HFFc6 (cell line): Measurements from ENCODE around the gene NUDT1. TPM values are rescaled to one million over a fixed set of nuclear protein-coding genes. Genes with fewer than 3 reads are reported as not detected.

Source experiments
- DNase-seq: peaks from one replicate; pipeline ENCODE4 v3.0.0-alpha.2; 2018
- H3K27ac Mint-ChIP-seq: 2 replicates; pipeline ENCODE4 v1.8.0; 2020; ENCODE audit warnings: mild to moderate bottlenecking, mixed read lengths
- H3K27me3 Mint-ChIP-seq: 2 replicates; pipeline ENCODE4 v1.8.0; 2021; ENCODE audit warnings: mild to moderate bottlenecking, moderate library complexity, mixed read lengths; ENCODE audit not compliant: insufficient read depth
- H3K36me3 Mint-ChIP-seq: 2 replicates; pipeline ENCODE4 v1.8.0; 2021; ENCODE audit warnings: low read depth, mixed read lengths
- H3K4me1 Mint-ChIP-seq: 2 replicates; pipeline ENCODE4 v1.8.0; 2020; ENCODE audit warnings: low read depth, mixed read lengths
- H3K4me3 Mint-ChIP-seq: 2 replicates; pipeline ENCODE4 v1.8.0; 2020; ENCODE audit warnings: mild to moderate bottlenecking, moderate library complexity, mixed read lengths
- H3K9me3 Mint-ChIP-seq: 2 replicates; pipeline ENCODE4 v1.8.0; 2020; ENCODE audit warnings: mild to moderate bottlenecking, mixed read lengths
- total RNA-seq, 6 experiments: library from RNA; stranded (reverse); fragmentation: NEBNext Ultra II Directional; extraction: Animal tissue kit (Norgen Biotek cat#: 25700); gene quantifications; 2 replicates in 1 of 6; 3 replicates in 5 of 6; pipeline ENCODE4 v1.2.3, GENCODE V29; 2021
- TF ChIP-seq, protein P1 (sequence below): fragments of 200-600 bp; sonication (generic); IDR thresholded peaks from 2 replicates; pipeline ENCODE4 v1.5.0; 2021; ENCODE audit warnings: antibody characterized with exemption, mild to moderate bottlenecking

Gene NUDT1
- total RNA-seq, 6 experiments from 2014 or later = 35.6 to 57.6 (median 45.9) TPM

DNA sequence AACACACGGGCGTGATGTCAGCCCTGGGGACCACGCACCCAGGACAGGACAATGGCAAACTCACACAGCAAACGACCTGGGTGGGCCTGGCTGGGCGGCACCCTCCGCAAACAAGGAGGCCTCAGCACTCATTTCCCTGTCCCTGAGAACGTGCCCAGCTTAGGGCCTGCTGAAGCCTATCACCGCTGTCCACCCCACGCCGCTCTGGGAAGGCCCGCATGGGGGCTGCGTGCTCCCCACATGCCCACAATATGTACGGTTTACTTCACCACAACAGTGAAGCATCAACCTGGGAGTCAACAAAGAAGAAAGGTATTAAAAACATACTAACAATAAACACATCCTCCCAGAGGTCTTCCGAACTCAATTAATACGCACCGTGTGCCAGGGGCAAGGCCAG lies 21.5 kb upstream of the NUDT1 start:
- TF ChIP-seq, protein P1, sequence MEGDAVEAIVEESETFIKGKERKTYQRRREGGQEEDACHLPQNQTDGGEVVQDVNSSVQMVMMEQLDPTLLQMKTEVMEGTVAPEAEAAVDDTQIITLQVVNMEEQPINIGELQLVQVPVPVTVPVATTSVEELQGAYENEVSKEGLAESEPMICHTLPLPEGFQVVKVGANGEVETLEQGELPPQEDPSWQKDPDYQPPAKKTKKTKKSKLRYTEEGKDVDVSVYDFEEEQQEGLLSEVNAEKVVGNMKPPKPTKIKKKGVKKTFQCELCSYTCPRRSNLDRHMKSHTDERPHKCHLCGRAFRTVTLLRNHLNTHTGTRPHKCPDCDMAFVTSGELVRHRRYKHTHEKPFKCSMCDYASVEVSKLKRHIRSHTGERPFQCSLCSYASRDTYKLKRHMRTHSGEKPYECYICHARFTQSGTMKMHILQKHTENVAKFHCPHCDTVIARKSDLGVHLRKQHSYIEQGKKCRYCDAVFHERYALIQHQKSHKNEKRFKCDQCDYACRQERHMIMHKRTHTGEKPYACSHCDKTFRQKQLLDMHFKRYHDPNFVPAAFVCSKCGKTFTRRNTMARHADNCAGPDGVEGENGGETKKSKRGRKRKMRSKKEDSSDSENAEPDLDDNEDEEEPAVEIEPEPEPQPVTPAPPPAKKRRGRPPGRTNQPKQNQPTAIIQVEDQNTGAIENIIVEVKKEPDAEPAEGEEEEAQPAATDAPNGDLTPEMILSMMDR = no peak
- Mint-ChIP-seq H3K27ac (no peak overlapping the region), H3K27me3 (peaks cover 4% of the 10 kb centered on the region), H3K4me1 (no peaks in the 10 kb centered on the region), H3K9me3 (no peaks in the 10 kb centered on the region), H3K4me3 (no peak overlapping the region), H3K36me3 (peaks cover 13% of the 10 kb centered on the region)
- DNase-seq = no peak

DNA sequence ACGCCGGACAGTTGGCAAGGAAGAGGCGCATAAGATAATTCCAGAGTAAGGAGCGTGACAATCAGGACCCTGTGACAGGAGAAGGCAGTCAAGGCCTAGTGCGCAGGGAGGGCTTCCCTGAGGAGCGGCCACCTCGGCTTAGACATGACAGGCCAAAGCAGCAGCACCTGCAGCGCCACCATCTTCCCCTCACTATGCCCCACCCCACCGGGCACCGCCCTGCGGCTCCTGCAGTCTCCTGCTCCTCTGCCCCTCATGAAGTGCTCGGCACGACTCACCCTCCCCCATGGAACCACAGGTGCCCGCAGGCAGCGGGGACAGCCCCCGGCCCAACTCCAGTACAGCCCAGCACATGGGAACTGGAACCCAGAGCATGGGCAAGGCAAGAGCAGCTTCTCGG lies 21.1 kb upstream of the NUDT1 start:
- no peak for DNase-seq
- no peaks in the 10 kb centered on the region for H3K4me1 Mint-ChIP-seq
- no peak overlapping the region for H3K4me3 Mint-ChIP-seq
- TF ChIP-seq, protein P1 = no peak
- H3K9me3 Mint-ChIP-seq = no peaks in the 10 kb centered on the region
- no peak overlapping the region for H3K27ac Mint-ChIP-seq
- H3K27me3 Mint-ChIP-seq = peaks cover 4% of the 10 kb centered on the region
- H3K36me3 Mint-ChIP-seq = peaks cover 13% of the 10 kb centered on the region

DNA sequence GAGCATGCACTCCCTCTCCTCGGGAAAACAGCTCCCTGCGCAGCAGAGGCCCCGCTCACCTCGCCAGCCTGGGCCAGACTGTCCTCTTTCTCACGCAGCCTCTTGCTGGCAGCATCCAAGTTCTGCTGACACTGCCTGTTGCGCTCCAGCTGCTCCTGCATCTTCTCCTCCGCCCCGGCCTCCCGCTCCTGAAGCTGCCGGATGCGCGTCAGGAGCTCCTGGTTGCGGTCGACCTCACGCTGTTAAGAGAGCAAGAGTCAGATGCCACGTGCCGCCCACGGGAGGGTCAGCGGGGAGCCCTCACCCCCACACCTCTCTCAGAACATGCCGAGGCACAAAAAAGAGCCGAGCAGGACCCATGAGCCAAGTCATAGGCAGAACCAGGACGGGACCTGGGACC lies 19.5 kb upstream of the NUDT1 start:
- Mint-ChIP-seq H3K27ac (no peak overlapping the region), H3K4me1 (no peaks in the 10 kb centered on the region), H3K4me3 (no peak overlapping the region), H3K9me3 (no peaks in the 10 kb centered on the region), H3K36me3 (peaks cover 10% of the 10 kb centered on the region; the same call in 1 of the 2 replicates), H3K27me3 (peaks cover 2% of the 10 kb centered on the region)
- TF ChIP-seq, protein P1 = no peak
- DNase-seq = no peak

DNA sequence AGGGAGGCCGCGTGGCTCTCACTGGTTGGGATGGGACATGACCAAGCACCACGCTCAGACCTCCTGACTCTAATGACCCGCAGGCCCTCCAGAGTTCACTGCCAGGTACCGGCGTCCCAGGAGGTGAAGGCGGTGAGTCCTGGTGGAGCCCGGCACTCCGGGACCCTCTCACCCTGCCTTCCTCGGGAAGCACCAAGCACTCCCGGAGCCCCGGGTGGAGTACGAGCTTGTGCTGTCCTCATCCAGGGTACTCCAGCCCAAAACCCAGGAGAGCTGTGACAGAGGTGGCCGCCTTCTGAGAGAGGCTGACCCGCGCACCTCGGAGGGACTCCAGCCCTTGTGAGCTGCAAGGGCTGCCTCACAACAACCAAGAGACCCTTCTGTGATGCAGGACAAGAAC lies 18.7 kb upstream of the NUDT1 start:
- peaks cover 2% of the 10 kb centered on the region for H3K27me3 Mint-ChIP-seq

DNA sequence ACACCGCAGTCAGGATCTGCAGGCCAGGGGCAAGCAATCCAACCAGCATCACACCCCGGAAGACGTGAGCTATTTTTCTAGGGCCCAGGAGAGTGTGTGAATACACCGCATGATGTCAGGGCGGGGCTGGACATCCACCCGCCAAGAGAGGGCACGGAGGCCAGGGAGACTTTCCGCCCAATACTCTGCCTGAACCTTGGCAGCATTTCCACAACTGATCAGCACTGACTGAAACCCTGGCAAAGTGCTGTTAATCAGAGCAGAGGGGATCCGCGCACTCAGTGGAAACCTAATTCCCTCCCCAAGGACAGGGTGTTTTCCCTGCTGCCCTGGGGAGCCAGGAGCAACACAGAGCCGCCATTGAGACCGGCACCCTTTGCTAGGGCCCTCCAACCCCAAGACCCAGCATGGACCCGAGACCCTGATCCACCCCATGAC lies 17.5 kb upstream of the NUDT1 start:
- Mint-ChIP-seq H3K27ac (no peak overlapping the region), H3K4me3 (no peak overlapping the region), H3K27me3 (peaks cover 2% of the 10 kb centered on the region), H3K4me1 (no peaks in the 10 kb centered on the region), H3K36me3 (peaks cover 11% of the 10 kb centered on the region; the same call in 1 of the 2 replicates), H3K9me3 (no peaks in the 10 kb centered on the region)
- TF ChIP-seq, protein P1 = no peak
- DNase-seq = no peak

More for the DNA sequence above, 18.7 kb upstream of the NUDT1 start:
- H3K4me3 Mint-ChIP-seq = no peak overlapping the region
- H3K9me3 Mint-ChIP-seq = no peaks in the 10 kb centered on the region
- TF ChIP-seq, protein P1 = no peak
- DNase-seq = no peak
- H3K4me1 Mint-ChIP-seq = no peaks in the 10 kb centered on the region
- peaks cover 10% of the 10 kb centered on the region; the same call in 1 of the 2 replicates for H3K36me3 Mint-ChIP-seq
- no peak overlapping the region for H3K27ac Mint-ChIP-seq

DNA sequence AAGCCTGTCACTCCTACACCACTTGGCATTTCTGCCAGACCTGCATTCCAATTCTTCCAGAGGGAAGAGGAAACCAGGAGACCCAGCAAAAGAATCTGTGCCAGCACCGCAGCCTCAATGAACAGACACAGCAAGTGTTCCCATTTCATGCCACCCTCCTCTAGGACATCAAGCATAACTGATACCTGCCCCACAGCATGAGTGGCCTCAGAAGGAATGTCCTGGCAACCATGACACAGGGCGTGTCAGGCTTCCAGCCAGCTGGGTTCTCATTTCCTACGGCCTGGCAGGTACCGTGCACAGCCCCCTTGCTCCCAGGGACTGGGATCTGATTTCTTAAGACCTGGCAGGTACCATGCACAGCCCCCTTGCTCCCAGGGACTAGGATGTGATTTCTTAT lies 17.1 kb upstream of the NUDT1 start:
- Mint-ChIP-seq H3K4me3 (no peak overlapping the region), H3K9me3 (no peaks in the 10 kb centered on the region), H3K4me1 (no peaks in the 10 kb centered on the region; the same call in 1 of the 2 replicates), H3K27ac (no peak overlapping the region), H3K36me3 (peaks cover 14% of the 10 kb centered on the region; the same call in 1 of the 2 replicates), H3K27me3 (peaks cover 2% of the 10 kb centered on the region)
- TF ChIP-seq, protein P1 = no peak
- no peak for DNase-seq
